Measurements from ENCODE around the gene TEX28.

Gene TEX28

GRCh38 chrX:154332561-154332960 lies 37.6 kb upstream of the TEX28 start:
- no peak for DNase-seq (ENCODE audit: low spot score)
- TF ChIP-seq CTCF (IDR thresholded peaks at IDR 0.05; ENCODE audit: extremely low read depth, insufficient read depth, missing control alignments): no peak
- in situ Hi-C loops (cut with MboI; ENCODE audit: low pct_unique_long_range_greater_than_20kb, low sequenced_read_pairs, unreplicated experiment): no loop called here

- in situ Hi-C loops (cut with MboI; ENCODE audit: low pct_unique_long_range_greater_than_20kb, low sequenced_read_pairs, unreplicated experiment): no loop called here
- no peak for DNase-seq (ENCODE audit: low spot score)
- no peak for TF ChIP-seq CTCF (IDR thresholded peaks at IDR 0.05; ENCODE audit: extremely low read depth, insufficient read depth, missing control alignments)
Measured at GRCh38 chrX:154329294-154329693, 34.4 kb upstream of the TEX28 start.

GRCh38 chrX:154328646-154329045 lies 33.7 kb upstream of the TEX28 start:
- in situ Hi-C loops (cut with MboI; ENCODE audit: low pct_unique_long_range_greater_than_20kb, low sequenced_read_pairs, unreplicated experiment): no loop called here
- DNase-seq (ENCODE audit: low spot score): no peak
- TF ChIP-seq CTCF (IDR thresholded peaks at IDR 0.05; ENCODE audit: extremely low read depth, insufficient read depth, missing control alignments): no peak

- in situ Hi-C loops (cut with MboI; ENCODE audit: low pct_unique_long_range_greater_than_20kb, low sequenced_read_pairs, unreplicated experiment): no loop called here
- TF ChIP-seq CTCF (IDR thresholded peaks at IDR 0.05; ENCODE audit: extremely low read depth, insufficient read depth, missing control alignments): no peak
- DNase-seq (ENCODE audit: low spot score): no peak
Measured at GRCh38 chrX:154327038-154327820, 32.3 kb upstream of the TEX28 start.

GRCh38 chrX:154325541-154325940 lies 30.6 kb upstream of the TEX28 start:
- DNase-seq (ENCODE audit: low spot score): no peak
- in situ Hi-C loops (cut with MboI; ENCODE audit: low pct_unique_long_range_greater_than_20kb, low sequenced_read_pairs, unreplicated experiment): no loop called here
- TF ChIP-seq CTCF (IDR thresholded peaks at IDR 0.05; ENCODE audit: extremely low read depth, insufficient read depth, missing control alignments): no peak

- in situ Hi-C loops (cut with MboI; ENCODE audit: low pct_unique_long_range_greater_than_20kb, low sequenced_read_pairs, unreplicated experiment): no loop called here
- TF ChIP-seq CTCF (IDR thresholded peaks at IDR 0.05; ENCODE audit: extremely low read depth, insufficient read depth, missing control alignments): no peak
- DNase-seq (ENCODE audit: low spot score): no peak
Measured at GRCh38 chrX:154323537-154323936, 28.6 kb upstream of the TEX28 start.

Measured in GM13977 (cell line).